Stimulated activated CD8-positive, alpha-beta memory T cell treated with anti-CD3 and anti-CD28 coated beads, Interleukin-15, amount 100 ng/mL, for 1 hour (primary cell): ENCODE data around the gene FAM168A.

Source experiments
- DNase-seq: peaks from one replicate; pipeline ENCODE4 v3.0.0-alpha.2; 2020; ENCODE audit warnings: low read depth

Gene FAM168A

GRCh38 chr11:73597956-73598718 is at the start of gene FAM168A:
FAM168A (minus strand) TSS chr11:73598112; CDS start chr11:73468474, 129,638 bp downstream.
- peak; percentile 80 for DNase-seq

GRCh38 chr11:73647459-73648100 is 49.7 kb upstream of the FAM168A start:
- DNase-seq = peak; percentile 88

GRCh38 chr11:73645972-73646631 is 48.2 kb upstream of the FAM168A start, which contains the start of gene PLEKHB1:
PLEKHB1 (plus strand) TSS chr11:73646581; CDS start chr11:73646609, 28 bp downstream.
- no peak for DNase-seq

- DNase-seq = no peak
These were observed 47.4 kb upstream of the FAM168A start for GRCh38 chr11:73645121-73645969.

- DNase-seq = no peak
These were observed 43.8 kb upstream of the FAM168A start for GRCh38 chr11:73641668-73642067.

GRCh38 chr11:73640592-73640991 is 42.7 kb upstream of the FAM168A start:
- no peak for DNase-seq

- no peak for DNase-seq
These were observed 39.1 kb upstream of the FAM168A start for GRCh38 chr11:73637012-73637411.

- no peak for DNase-seq
These were observed 38.3 kb upstream of the FAM168A start for GRCh38 chr11:73636249-73636648.

GRCh38 chr11:73635721-73636120 is 37.8 kb upstream of the FAM168A start:
- DNase-seq = no peak

GRCh38 chr11:73633999-73634398 is 36.1 kb upstream of the FAM168A start:
- no peak for DNase-seq

- no peak for DNase-seq
These were observed 35.1 kb upstream of the FAM168A start for GRCh38 chr11:73632996-73633395.

- DNase-seq = no peak
These were observed 32.0 kb upstream of the FAM168A start for GRCh38 chr11:73629907-73630306.

GRCh38 chr11:73625696-73626318 is 27.9 kb upstream of the FAM168A start:
- DNase-seq = peak; percentile 51

- DNase-seq = no peak
These were observed 25.8 kb upstream of the FAM168A start for GRCh38 chr11:73623686-73624085.

- DNase-seq = no peak
These were observed 25.1 kb upstream of the FAM168A start for GRCh38 chr11:73622926-73623593.

- no peak for DNase-seq
These were observed 16.7 kb upstream of the FAM168A start for GRCh38 chr11:73614591-73614990.

GRCh38 chr11:73612601-73613140 is 14.8 kb upstream of the FAM168A start:
- DNase-seq = no peak

GRCh38 chr11:73598719-73599379 is 937 bp upstream of the FAM168A start:
- DNase-seq = no peak

GRCh38 chr11:73597336-73597955 is 466 bp downstream of the FAM168A start:
- no peak for DNase-seq

GRCh38 chr11:73596547-73596946 is 1.4 kb downstream of the FAM168A start:
- DNase-seq = no peak
